ENCODE results near the gene LDLRAD2. TPM values are rescaled to one million over a fixed set of nuclear protein-coding genes. Genes with fewer than 3 reads are reported as not detected.

Gene LDLRAD2
- total RNA-seq, 1 experiment from 2014 or later: not detected

- Histone ChIP-seq H3K4me1 (ENCODE audit: insufficient read depth, low read length, poor library complexity, severe bottlenecking) (no peaks in the 10 kb centered on the region), H3K27ac (ENCODE audit: low read depth, low read length, poor library complexity, severe bottlenecking) (no peak overlapping the region), H3K9me3 (ENCODE audit: low read depth, low read length, poor library complexity, severe bottlenecking) (no peaks in the 10 kb centered on the region), H3K4me3 (ENCODE audit: low read depth, low read length, poor library complexity, severe bottlenecking) (no peak overlapping the region), H3K36me3 (ENCODE audit: insufficient read depth, low read length, poor library complexity, severe bottlenecking) (no peaks in the 10 kb centered on the region), H3K27me3 (replicated peaks; ENCODE audit: insufficient read depth, low read depth, low read length, poor library complexity) (no peaks in the 10 kb centered on the region)
- intact Hi-C loops (cut with micrococcal nuclease; ENCODE audit: unreplicated experiment): no loop called here
- TF ChIP-seq CTCF (conservative IDR thresholded peaks at IDR 0.05; ENCODE audit: low read depth, low read length) (no peak), EZH2 (IDR thresholded peaks at IDR 0.05; ENCODE audit: borderline replicate concordance, low read depth, low read length, poor library complexity, severe bottlenecking) (no peak)
- POLR2A ChIA-PET (ENCODE audit: low non-redundant PET): interaction anchor here (0.5 kb wide), 1 partner anchor 981 kb away, joined by 4 read pairs; no protein-coding TSS in a partner anchor
- no TSS peak for BruUV-seq (replicated peaks)
- DNase-seq (ENCODE audit: low spot score): no peak
- CTCF ChIA-PET: no interaction called here
These were observed 27.4 kb downstream of the LDLRAD2 start for GRCh38 chr1:21839337-21840037.

- DNase-seq (ENCODE audit: low spot score): no peak
- H3K9me3 ChIP-seq (ENCODE audit: low read depth, low read length, poor library complexity, severe bottlenecking): no peaks in the 10 kb centered on the region
- TF ChIP-seq EZH2 (IDR thresholded peaks at IDR 0.05; ENCODE audit: borderline replicate concordance, low read depth, low read length, poor library complexity, severe bottlenecking) (no peak), CTCF (conservative IDR thresholded peaks at IDR 0.05; ENCODE audit: low read depth, low read length) (no peak)
- H3K4me1 ChIP-seq (ENCODE audit: insufficient read depth, low read length, poor library complexity, severe bottlenecking): no peaks in the 10 kb centered on the region
- H3K27ac ChIP-seq (ENCODE audit: low read depth, low read length, poor library complexity, severe bottlenecking): no peak overlapping the region
- no peaks in the 10 kb centered on the region for H3K27me3 ChIP-seq (replicated peaks; ENCODE audit: insufficient read depth, low read depth, low read length, poor library complexity)
- POLR2A ChIA-PET (ENCODE audit: low non-redundant PET): no interaction called here
- BruUV-seq (replicated peaks): no TSS peak
- H3K36me3 ChIP-seq (ENCODE audit: insufficient read depth, low read length, poor library complexity, severe bottlenecking): no peaks in the 10 kb centered on the region
- no peak overlapping the region for H3K4me3 ChIP-seq (ENCODE audit: low read depth, low read length, poor library complexity, severe bottlenecking)
- CTCF ChIA-PET: no interaction called here
- intact Hi-C loops (cut with micrococcal nuclease; ENCODE audit: unreplicated experiment): no loop called here
These were observed 28.9 kb downstream of the LDLRAD2 start for GRCh38 chr1:21840981-21841380.

GRCh38 chr1:21841852-21842466, 29.9 kb downstream of the LDLRAD2 start:
- BruUV-seq (replicated peaks): no TSS peak
- Histone ChIP-seq H3K27me3 (replicated peaks; ENCODE audit: insufficient read depth, low read depth, low read length, poor library complexity) (no peaks in the 10 kb centered on the region), H3K27ac (ENCODE audit: low read depth, low read length, poor library complexity, severe bottlenecking) (no peak overlapping the region), H3K4me3 (ENCODE audit: low read depth, low read length, poor library complexity, severe bottlenecking) (no peak overlapping the region), H3K36me3 (ENCODE audit: insufficient read depth, low read length, poor library complexity, severe bottlenecking) (no peaks in the 10 kb centered on the region), H3K9me3 (ENCODE audit: low read depth, low read length, poor library complexity, severe bottlenecking) (no peaks in the 10 kb centered on the region), H3K4me1 (ENCODE audit: insufficient read depth, low read length, poor library complexity, severe bottlenecking) (no peaks in the 10 kb centered on the region)
- ChIA-PET POLR2A (ENCODE audit: low non-redundant PET) (interaction anchor here (0.6 kb wide), 1 partner anchor 524 kb away, joined by 4 read pairs; no protein-coding TSS in a partner anchor), CTCF (no interaction called here)
- no peak for DNase-seq (ENCODE audit: low spot score)
- intact Hi-C loops (cut with micrococcal nuclease; ENCODE audit: unreplicated experiment): no loop called here
- TF ChIP-seq CTCF (conservative IDR thresholded peaks at IDR 0.05; ENCODE audit: low read depth, low read length) (no peak), EZH2 (IDR thresholded peaks at IDR 0.05; ENCODE audit: borderline replicate concordance, low read depth, low read length, poor library complexity, severe bottlenecking) (no peak)
